Tibial nerve (tissue), 3 donors: ENCODE data around the gene TMEM26.
"Not testable (repeated sequence)": the region's sequence is repeated elsewhere in the genome, so short reads cannot be mapped to it uniquely, and the experiment has no call there.

ENCODE experiments used
- POLR2A ChIP-seq, 2 donors: fragments of 450-650 bp; IDR thresholded peaks; one replicate each; pipeline ENCODE4 v1.6.1; 2017; ENCODE audit warnings: antibody characterized with exemption in 2 of 2, mild to moderate bottlenecking in 2 of 2, moderate library complexity in 2 of 2
- TF ChIP-seq, protein P1 (sequence below), 5 experiments: fragments of 200-600 bp in 3 of 5; fragments of 450-650 bp in 2 of 5; sonication (generic) in 3 of 5; IDR thresholded peaks; one replicate each; pipeline ENCODE4 v1.5.1; 2016 to 2019; ENCODE audit warnings: antibody characterized with exemption in 5 of 5, mild to moderate bottlenecking in 3 of 5, moderate library complexity in 2 of 5

DNA sequence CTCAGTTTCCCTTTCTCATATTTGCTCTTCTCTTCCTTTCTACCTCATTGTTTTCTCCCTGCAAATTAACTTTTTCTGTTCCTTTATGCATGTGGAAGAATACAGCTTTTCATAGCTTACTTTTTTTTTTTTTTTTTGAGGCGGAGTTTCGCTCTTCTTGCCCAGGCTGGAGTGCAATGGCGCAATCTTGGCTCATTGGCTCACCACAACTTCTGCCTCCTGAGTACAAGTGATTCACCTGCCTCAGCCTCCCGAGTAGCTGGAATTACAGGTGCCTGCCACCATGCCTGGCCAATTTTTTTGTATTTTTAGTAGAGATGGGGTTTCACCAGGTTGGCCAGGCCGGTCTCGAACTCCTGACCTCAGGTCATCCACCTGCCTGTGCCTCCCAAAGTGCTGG, 64.2 kb downstream of the TMEM26 start:
- TF ChIP-seq, protein P1, sequence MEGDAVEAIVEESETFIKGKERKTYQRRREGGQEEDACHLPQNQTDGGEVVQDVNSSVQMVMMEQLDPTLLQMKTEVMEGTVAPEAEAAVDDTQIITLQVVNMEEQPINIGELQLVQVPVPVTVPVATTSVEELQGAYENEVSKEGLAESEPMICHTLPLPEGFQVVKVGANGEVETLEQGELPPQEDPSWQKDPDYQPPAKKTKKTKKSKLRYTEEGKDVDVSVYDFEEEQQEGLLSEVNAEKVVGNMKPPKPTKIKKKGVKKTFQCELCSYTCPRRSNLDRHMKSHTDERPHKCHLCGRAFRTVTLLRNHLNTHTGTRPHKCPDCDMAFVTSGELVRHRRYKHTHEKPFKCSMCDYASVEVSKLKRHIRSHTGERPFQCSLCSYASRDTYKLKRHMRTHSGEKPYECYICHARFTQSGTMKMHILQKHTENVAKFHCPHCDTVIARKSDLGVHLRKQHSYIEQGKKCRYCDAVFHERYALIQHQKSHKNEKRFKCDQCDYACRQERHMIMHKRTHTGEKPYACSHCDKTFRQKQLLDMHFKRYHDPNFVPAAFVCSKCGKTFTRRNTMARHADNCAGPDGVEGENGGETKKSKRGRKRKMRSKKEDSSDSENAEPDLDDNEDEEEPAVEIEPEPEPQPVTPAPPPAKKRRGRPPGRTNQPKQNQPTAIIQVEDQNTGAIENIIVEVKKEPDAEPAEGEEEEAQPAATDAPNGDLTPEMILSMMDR (IDR thresholded peaks at IDR 0.05), result not testable (repeated sequence)
- TF ChIP-seq POLR2A (IDR thresholded peaks at IDR 0.05), result not testable (repeated sequence)
